ENCODE measurements around the gene CASP4.

- TF ChIP-seq RFX5 (IDR thresholded peaks at IDR 0.05; ENCODE audit: low read depth, low read length) (no peak), ZNF76 (CRISPR knock-in tag; IDR thresholded peaks at IDR 0.05; ENCODE audit: borderline replicate concordance) (no peak), ETV5 (CRISPR knock-in tag; IDR thresholded peaks at IDR 0.05; ENCODE audit: low read depth) (no peak), CTCF (IDR thresholded peaks at IDR 0.05 in 2 of 3, conservative IDR thresholded peaks at IDR 0.05 in 1 of 3; ENCODE audit: insufficient read depth in 2 of 3, low read depth in 1 of 3, low read length in 3 of 3) (no peak), FOXK2 (conservative IDR thresholded peaks at IDR 0.05 in 1 of 2, IDR thresholded peaks at IDR 0.05 in 1 of 2; ENCODE audit: low read depth in 2 of 2) (no peak), RAD21 (CRISPR knock-in tag; conservative IDR thresholded peaks at IDR 0.05 in 1 of 2, IDR thresholded peaks at IDR 0.05 in 1 of 2) (no peak), LCOR (CRISPR knock-in tag; IDR thresholded peaks at IDR 0.05) (no peak), ZNF41 (CRISPR knock-in tag; conservative IDR thresholded peaks at IDR 0.05) (no peak), RNF219 (CRISPR knock-in tag; IDR thresholded peaks at IDR 0.05) (no peak), MAX (CRISPR knock-in tag; IDR thresholded peaks at IDR 0.05) (no peak), ATF2 (CRISPR knock-in tag; IDR thresholded peaks at IDR 0.05) (no peak), FOXA3 (CRISPR knock-in tag; conservative IDR thresholded peaks at IDR 0.05 in 1 of 2, IDR thresholded peaks at IDR 0.05 in 1 of 2) (no peak), EP300 (IDR thresholded peaks at IDR 0.05; ENCODE audit: low read length) (no peak)
Measured at GRCh38 chr11:104934594-104934993, 33.8 kb downstream of the CASP4 start.

All from K562 (cell line).